Right atrium auricular region (tissue), 2 donors: ENCODE measurements around the gene CANX. TPM values are rescaled to one million over a fixed set of nuclear protein-coding genes. Genes with fewer than 3 reads are reported as not detected.

Experiments
- total RNA-seq, 2 donors: library from RNA; depleted of rRNA; stranded (reverse); fragments of >200 nt; gene quantifications; one replicate each; pipeline ENCODE4 v1.1.0, GENCODE V29; 2016

The CANX gene
- total RNA-seq, 2 donors from 2014 or later, result 288 to 297 TPM

Other genes starting within 250 kb of the CANX start
- gene RUFY1, start 148.4 kb upstream of the CANX start, total RNA-seq, result 10 to 100 TPM; 19.5 to 25.4 TPM
- 100 to 1,000 TPM; 104 to 146 TPM for gene HNRNPH1, start 75.3 kb upstream of the CANX start, total RNA-seq
- gene CBY3, start 17.9 kb upstream of the CANX start, total RNA-seq, result not detected
- gene MAML1, start 33.9 kb downstream of the CANX start, total RNA-seq, result 10 to 100 TPM; 10.8 to 16.6 TPM
- 10 to 100 TPM in 1 of 2 donors, 1 to 10 TPM in 1; 9.0 to 11.1 TPM for gene LTC4S, start 95.0 kb downstream of the CANX start, total RNA-seq
- 10 to 100 TPM; 71.7 to 77.1 TPM for gene MGAT4B, start 107.9 kb downstream of the CANX start, total RNA-seq
- 100 to 1,000 TPM; 379 to 436 TPM for gene SQSTM1, start 121.9 kb downstream of the CANX start, total RNA-seq
- 10 to 100 TPM; 12.5 to 20.3 TPM for gene MRNIP, start 159.8 kb downstream of the CANX start, total RNA-seq
- 10 to 100 TPM; 33.5 to 57.7 TPM for gene TBC1D9B, start 208.9 kb downstream of the CANX start, total RNA-seq